SU-DHL-6 (cell line): ENCODE results near the gene BCO2.

Source experiments
- H2AFZ ChIP-seq: fragments of 200-600 bp; sonication (generic); 2 replicates; pipeline ENCODE4 v1.6.1; 2014; ENCODE audit warnings: low read depth, mild to moderate bottlenecking, moderate library complexity, mixed read lengths, antibody characterized with exemption, low read length; ENCODE audit not compliant: severe bottlenecking
- H3F3A ChIP-seq: fragments of 200-600 bp; shearing (Covaris generic); 2 replicates; pipeline ENCODE4 v1.6.0; 2016; ENCODE audit warnings: antibody characterized with exemption, mild to moderate bottlenecking; ENCODE audit not compliant: insufficient read depth
- H3K27ac ChIP-seq: fragments of 200-600 bp; sonication (generic); 2 replicates; pipeline ENCODE4 v1.5.1; 2016; ENCODE audit warnings: low read depth, mild to moderate bottlenecking, low read length, moderate library complexity, mixed read lengths
- H3K27me3 ChIP-seq: fragments of 200-600 bp; sonication (generic), shearing (Covaris generic); 2 replicates; pipeline ENCODE4 v1.6.0; 2014; ENCODE audit warnings: mild to moderate bottlenecking, low read length
- H3K36me3 ChIP-seq: fragments of 200-600 bp; sonication (generic); 2 replicates; pipeline ENCODE4 v1.6.1; 2014; ENCODE audit warnings: mild to moderate bottlenecking, low read length, mixed read lengths
- H3K4me2 ChIP-seq: fragments of 300-600, 200-600 bp; shearing (Covaris generic), sonication (generic); 2 replicates; pipeline ENCODE4 v1.6.0; 2014; ENCODE audit warnings: low read length, low read depth, mild to moderate bottlenecking; ENCODE audit not compliant: poor library complexity, severe bottlenecking
- H3K4me3 ChIP-seq: fragments of 200-600 bp; sonication (generic); 2 replicates; pipeline ENCODE4 v1.5.1; 2014; ENCODE audit warnings: antibody characterized with exemption, low read length, mild to moderate bottlenecking, mixed read lengths; ENCODE audit not compliant: insufficient read depth, poor library complexity, severe bottlenecking
- H3K79me2 ChIP-seq: fragments of 200-600 bp; sonication (generic); 2 replicates; pipeline ENCODE4 v1.6.1; 2014; ENCODE audit warnings: mild to moderate bottlenecking, low read length, moderate library complexity; ENCODE audit not compliant: insufficient read depth
- H3K9ac ChIP-seq: fragments of 200-600 bp; sonication (generic); 2 replicates; pipeline ENCODE4 v1.7.0; 2014; ENCODE audit warnings: mild to moderate bottlenecking, low read length
- H3K9me2 ChIP-seq: fragments of 200-600 bp; sonication (generic); replicated peaks from 2 replicates; pipeline ENCODE4 v1.6.1; 2014; ENCODE audit warnings: low read length; ENCODE audit not compliant: insufficient read depth
- H3K9me3 ChIP-seq: fragments of 200-600 bp; sonication (generic); 2 replicates; pipeline ENCODE4 v1.6.1; 2014; ENCODE audit warnings: low read length, mixed read lengths; ENCODE audit not compliant: insufficient read depth
- H4K20me1 ChIP-seq: fragments of 200-600 bp; sonication (generic); 2 replicates; pipeline ENCODE4 v1.6.1; 2014; ENCODE audit warnings: low read depth, mild to moderate bottlenecking, antibody characterized with exemption, low read length, moderate library complexity, mixed read lengths
- EZH2phosphoT487 ChIP-seq: fragments of 200-600 bp; sonication (generic), shearing (Covaris generic); conservative IDR thresholded peaks from 2 replicates; pipeline ENCODE4 v1.6.1; 2018; ENCODE audit warnings: mild to moderate bottlenecking, antibody characterized with exemption, low read length, moderate library complexity, mixed read lengths
- TF ChIP-seq, protein P1 (sequence below): fragments of 200-600 bp; sonication (generic); IDR thresholded peaks from one replicate; pipeline ENCODE4 v1.5.1; 2017; ENCODE audit warnings: antibody characterized with exemption, mild to moderate bottlenecking, low read length, moderate library complexity; ENCODE audit not compliant: insufficient read depth, poor library complexity, severe bottlenecking

BCO2 gene

DNA sequence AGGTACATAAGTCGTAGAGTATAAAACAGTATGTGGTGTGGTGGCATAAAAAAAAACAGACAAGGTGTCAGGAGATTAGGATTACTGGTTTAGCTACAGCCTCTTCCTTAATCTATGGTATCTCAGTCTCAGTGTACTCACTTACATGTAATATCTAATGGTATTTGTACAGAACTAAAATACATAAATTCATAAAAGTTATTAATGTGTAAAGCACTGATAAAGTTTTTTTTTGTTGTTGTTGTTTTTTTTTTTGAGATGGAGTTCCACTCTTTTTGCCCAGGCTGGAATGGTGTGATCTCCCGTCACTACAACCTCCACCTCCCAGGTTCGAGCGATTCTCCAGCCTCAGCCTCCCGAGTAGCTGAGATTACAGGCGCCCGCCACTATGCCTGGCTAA is 53.8 kb downstream of the BCO2 start:
- TF ChIP-seq EZH2phosphoT487, result no peak
- TF ChIP-seq, protein P1, sequence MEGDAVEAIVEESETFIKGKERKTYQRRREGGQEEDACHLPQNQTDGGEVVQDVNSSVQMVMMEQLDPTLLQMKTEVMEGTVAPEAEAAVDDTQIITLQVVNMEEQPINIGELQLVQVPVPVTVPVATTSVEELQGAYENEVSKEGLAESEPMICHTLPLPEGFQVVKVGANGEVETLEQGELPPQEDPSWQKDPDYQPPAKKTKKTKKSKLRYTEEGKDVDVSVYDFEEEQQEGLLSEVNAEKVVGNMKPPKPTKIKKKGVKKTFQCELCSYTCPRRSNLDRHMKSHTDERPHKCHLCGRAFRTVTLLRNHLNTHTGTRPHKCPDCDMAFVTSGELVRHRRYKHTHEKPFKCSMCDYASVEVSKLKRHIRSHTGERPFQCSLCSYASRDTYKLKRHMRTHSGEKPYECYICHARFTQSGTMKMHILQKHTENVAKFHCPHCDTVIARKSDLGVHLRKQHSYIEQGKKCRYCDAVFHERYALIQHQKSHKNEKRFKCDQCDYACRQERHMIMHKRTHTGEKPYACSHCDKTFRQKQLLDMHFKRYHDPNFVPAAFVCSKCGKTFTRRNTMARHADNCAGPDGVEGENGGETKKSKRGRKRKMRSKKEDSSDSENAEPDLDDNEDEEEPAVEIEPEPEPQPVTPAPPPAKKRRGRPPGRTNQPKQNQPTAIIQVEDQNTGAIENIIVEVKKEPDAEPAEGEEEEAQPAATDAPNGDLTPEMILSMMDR, result no peak
- Histone ChIP-seq H3K27ac (no peak overlapping the region), H3F3A (no peaks in the 10 kb centered on the region), H3K4me2 (no peak overlapping the region), H2AFZ (no peak overlapping the region), H3K9me2 (no peaks in the 10 kb centered on the region), H3K9ac (no peak overlapping the region), H3K27me3 (no peaks in the 10 kb centered on the region), H3K9me3 (no peaks in the 10 kb centered on the region), H3K79me2 (peaks cover 25% of the 10 kb centered on the region), H4K20me1 (no peaks in the 10 kb centered on the region), H3K4me3 (no peak overlapping the region), H3K36me3 (peaks cover 11% of the 10 kb centered on the region; the same call in 1 of the 2 replicates)

DNA sequence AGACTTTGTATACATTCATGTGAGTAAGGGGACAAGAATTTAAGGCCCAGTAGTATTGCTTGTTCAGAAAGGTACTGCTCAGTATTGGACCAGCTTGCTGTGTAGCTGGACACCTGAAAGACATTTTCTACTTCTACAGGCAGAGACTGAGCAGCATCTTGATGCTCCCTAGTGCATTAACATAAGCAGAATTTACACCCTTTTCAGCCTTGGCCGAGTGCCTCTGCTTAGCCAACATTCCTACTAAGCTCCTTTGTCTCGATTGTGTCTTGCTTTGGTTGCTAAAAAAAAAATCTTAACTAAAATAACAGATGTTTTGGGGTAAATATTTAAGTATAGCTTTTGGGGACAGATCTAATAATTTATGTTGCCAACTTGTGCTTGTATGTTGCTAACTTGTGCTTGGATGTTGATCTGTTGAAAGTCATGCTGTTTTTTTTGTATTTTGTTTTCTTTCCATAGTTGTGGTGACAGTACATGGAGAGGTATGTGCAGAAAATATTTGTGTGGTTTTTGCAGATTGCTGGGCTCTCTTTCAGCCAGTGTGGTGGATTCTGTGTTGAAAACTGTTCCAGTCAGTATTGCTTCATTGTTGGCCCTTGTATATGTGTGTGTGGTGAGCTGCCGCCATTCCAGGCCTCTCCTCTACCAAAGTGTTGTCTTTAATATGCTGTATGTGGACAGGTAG is 54.6 kb downstream of the BCO2 start:
- peaks cover 11% of the 10 kb centered on the region; the same call in 1 of the 2 replicates for H3K36me3 ChIP-seq

DNA sequence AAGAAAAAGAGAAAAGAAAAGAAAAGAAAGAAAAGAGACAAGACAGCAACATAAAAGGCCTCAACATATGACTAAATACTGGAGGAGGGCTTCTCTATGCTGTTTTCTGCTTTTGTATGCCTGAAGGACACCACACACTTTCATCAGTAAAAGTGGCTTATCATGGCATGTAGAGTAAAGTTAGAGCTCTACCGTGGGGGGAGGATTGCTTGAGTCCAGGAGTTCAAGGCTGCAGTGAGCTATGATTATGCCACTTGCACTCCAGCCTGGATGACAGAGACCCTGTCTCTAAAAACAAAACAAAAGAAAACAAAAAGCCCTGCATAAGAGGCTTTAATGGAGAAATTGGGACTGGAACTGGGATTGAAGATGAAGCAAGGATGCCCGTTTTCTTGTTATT is 56.6 kb downstream of the BCO2 start:
- Histone ChIP-seq H3K27me3 (no peaks in the 10 kb centered on the region), H3K79me2 (peaks cover 20% of the 10 kb centered on the region), H3F3A (no peaks in the 10 kb centered on the region), H3K9me2 (no peaks in the 10 kb centered on the region), H3K9me3 (no peaks in the 10 kb centered on the region), H2AFZ (no peak overlapping the region), H4K20me1 (no peaks in the 10 kb centered on the region), H3K4me2 (no peak overlapping the region), H3K4me3 (no peak overlapping the region), H3K9ac (no peak overlapping the region), H3K36me3 (peaks cover 13% of the 10 kb centered on the region; the same call in 1 of the 2 replicates), H3K27ac (no peak overlapping the region)
- TF ChIP-seq, protein P1, result no peak
- TF ChIP-seq EZH2phosphoT487, result no peak

More for the DNA sequence above, 54.6 kb downstream of the BCO2 start:
- Histone ChIP-seq H3K9me2 (no peaks in the 10 kb centered on the region), H3K79me2 (peaks cover 25% of the 10 kb centered on the region), H3K4me2 (no peak overlapping the region), H3K4me3 (no peak overlapping the region), H3K9ac (no peak overlapping the region), H3K27me3 (no peaks in the 10 kb centered on the region), H3K9me3 (no peaks in the 10 kb centered on the region), H2AFZ (no peak overlapping the region), H4K20me1 (no peaks in the 10 kb centered on the region), H3K27ac (no peak overlapping the region), H3F3A (no peaks in the 10 kb centered on the region)
- TF ChIP-seq EZH2phosphoT487, result no peak
- TF ChIP-seq, protein P1, result no peak
